BE2C (cell line): ENCODE measurements around the gene ASIC2.

ENCODE experiments used
- DNase-seq: peaks from one replicate; pipeline ENCODE4 v3.0.0-alpha.2; 2020
- H3K27me3 ChIP-seq: fragments of 250-450 bp; sonication (Bioruptor Pico); 2 replicates; pipeline ENCODE4 v1.5.1; 2020; ENCODE audit warnings: mild to moderate bottlenecking
- H3K36me3 ChIP-seq: fragments of 250-450 bp; sonication (Bioruptor Pico); 2 replicates; pipeline ENCODE4 v1.5.1; 2020; ENCODE audit warnings: mild to moderate bottlenecking
- H3K4me1 ChIP-seq: fragments of 250-450 bp; sonication (Bioruptor Pico); 2 replicates; pipeline ENCODE4 v1.5.1; 2020
- H3K4me3 ChIP-seq: 2 replicates; pipeline ENCODE4 v1.5.1; 2011; ENCODE audit warnings: low read depth, low read length
- H3K9me3 ChIP-seq: fragments of 250-450 bp; sonication (Bioruptor Pico); 2 replicates; pipeline ENCODE4 v1.5.1; 2020
- CTCF ChIP-seq: IDR thresholded peaks from 2 replicates; pipeline ENCODE4 v1.5.1; 2012; ENCODE audit warnings: mild to moderate bottlenecking, low read depth, low read length

The ASIC2 gene

GRCh38 chr17:33120103-33120502, 173.0 kb downstream of the ASIC2 start:
- Histone ChIP-seq H3K27me3 (peaks cover 7% of the 10 kb centered on the region), H3K36me3 (no peaks in the 10 kb centered on the region), H3K9me3 (no peaks in the 10 kb centered on the region), H3K4me3 (no peak overlapping the region), H3K4me1 (no peaks in the 10 kb centered on the region)
- TF ChIP-seq CTCF = no peak
- no peak for DNase-seq

- Histone ChIP-seq H3K4me3 (no peak overlapping the region), H3K36me3 (no peaks in the 10 kb centered on the region), H3K27me3 (peaks cover 7% of the 10 kb centered on the region), H3K4me1 (no peaks in the 10 kb centered on the region), H3K9me3 (no peaks in the 10 kb centered on the region)
- no peak for TF ChIP-seq CTCF
- no peak for DNase-seq
Observed at GRCh38 chr17:33118391-33119075, 174.6 kb downstream of the ASIC2 start.

- Histone ChIP-seq H3K4me3 (no peak overlapping the region), H3K36me3 (no peaks in the 10 kb centered on the region), H3K9me3 (no peaks in the 10 kb centered on the region), H3K4me1 (no peaks in the 10 kb centered on the region), H3K27me3 (peaks cover 7% of the 10 kb centered on the region)
- TF ChIP-seq CTCF = no peak
- no peak for DNase-seq
Observed at GRCh38 chr17:33116021-33116551, 177.0 kb downstream of the ASIC2 start.

GRCh38 chr17:33115366-33115765, 177.7 kb downstream of the ASIC2 start:
- Histone ChIP-seq H3K27me3 (peaks cover 7% of the 10 kb centered on the region), H3K36me3 (no peaks in the 10 kb centered on the region), H3K9me3 (no peaks in the 10 kb centered on the region), H3K4me1 (no peaks in the 10 kb centered on the region), H3K4me3 (no peak overlapping the region)
- DNase-seq = no peak
- TF ChIP-seq CTCF = no peak

- H3K4me1 ChIP-seq = no peaks in the 10 kb centered on the region
- H3K9me3 ChIP-seq = no peaks in the 10 kb centered on the region
- TF ChIP-seq CTCF = no peak
- DNase-seq = no peak
- H3K27me3 ChIP-seq = peaks cover 4% of the 10 kb centered on the region
- H3K36me3 ChIP-seq = no peaks in the 10 kb centered on the region
- no peak overlapping the region for H3K4me3 ChIP-seq
Observed at GRCh38 chr17:33113991-33114370, 179.1 kb downstream of the ASIC2 start.

- TF ChIP-seq CTCF = no peak
- Histone ChIP-seq H3K9me3 (no peaks in the 10 kb centered on the region), H3K36me3 (no peaks in the 10 kb centered on the region), H3K4me1 (no peaks in the 10 kb centered on the region), H3K27me3 (peaks cover 4% of the 10 kb centered on the region), H3K4me3 (no peak overlapping the region)
- no peak for DNase-seq
Observed at GRCh38 chr17:33113276-33113990, 179.7 kb downstream of the ASIC2 start.
